ENCODE results near the gene BEND6. TPM values are rescaled to one million over a fixed set of nuclear protein-coding genes. Genes with fewer than 3 reads are reported as not detected.

BEND6 gene
- total RNA-seq, 1 experiment from 2014 or later, result 0.58 TPM

GRCh38 chr6:56946368-56946767 lies 8.5 kb upstream of the BEND6 start:
- H3K27ac ChIP-seq (ENCODE audit: low read length), result no peak overlapping the region
- H2AFZ ChIP-seq (ENCODE audit: low read length), result no peak overlapping the region
- ChIA-PET CTCF (no interaction called here), POLR2A (ENCODE audit: unreplicated experiment) (interaction anchor here (0.6 kb wide), 1 partner anchor 54 kb away, joined by 5 read pairs; no protein-coding TSS in a partner anchor)
- no peak overlapping the region for H3K4me3 ChIP-seq (ENCODE audit: low read length)
- intact Hi-C loops (cut with micrococcal nuclease), result no loop called here
- no peaks in the 10 kb centered on the region for H4K20me1 ChIP-seq (ENCODE audit: low read length)
- BruUV-seq (replicated peaks), result no TSS peak
- H3K9me2 ChIP-seq (replicated peaks; ENCODE audit: low read length), result no peaks in the 10 kb centered on the region
- H3K79me2 ChIP-seq (ENCODE audit: low read length), result no peaks in the 10 kb centered on the region
- peaks cover 5% of the 10 kb centered on the region; the same call in 1 of the 2 replicates for H3K9me3 ChIP-seq (ENCODE audit: low read length)
- H3K36me3 ChIP-seq (ENCODE audit: low read depth, low read length), result 0 out of 2 replicates have a peak, but pooled peaks cover 4% of the 10 kb centered on the region
- no peaks in the 10 kb centered on the region for H3K27me3 ChIP-seq (ENCODE audit: low read length)
- no peaks in the 10 kb centered on the region for H3F3A ChIP-seq (ENCODE audit: low read length, unreplicated experiment)
- peaks cover 6% of the 10 kb centered on the region for H3K4me1 ChIP-seq (ENCODE audit: insufficient read depth, low read length)
- ATAC-seq (no peak), DNase-seq (no peak)
- no peak overlapping the region for H3K4me2 ChIP-seq (ENCODE audit: low read length)
- H3K9ac ChIP-seq (ENCODE audit: low read length), result no peak overlapping the region
- no peak for TF ChIP-seq EZH2phosphoT487 (IDR thresholded peaks at IDR 0.05; ENCODE audit: borderline replicate concordance, low read length)
- TF ChIP-seq EZH2 (IDR thresholded peaks at IDR 0.05; ENCODE audit: low read length, unreplicated experiment), result no peak
- TF ChIP-seq CTCF (conservative IDR thresholded peaks at IDR 0.05; ENCODE audit: low read depth, low read length), result no peak

- ChIA-PET POLR2A (ENCODE audit: unreplicated experiment) (no interaction called here), CTCF (no interaction called here)
- no peaks in the 10 kb centered on the region for H3K9me3 ChIP-seq (ENCODE audit: low read length)
- DNase-seq (no peak), ATAC-seq (no peak)
- no peak for TF ChIP-seq EZH2phosphoT487 (IDR thresholded peaks at IDR 0.05; ENCODE audit: borderline replicate concordance, low read length)
- TF ChIP-seq CTCF (conservative IDR thresholded peaks at IDR 0.05; ENCODE audit: low read depth, low read length), result no peak
- no peak for TF ChIP-seq EZH2 (IDR thresholded peaks at IDR 0.05; ENCODE audit: low read length, unreplicated experiment)
- intact Hi-C loops (cut with micrococcal nuclease), result no loop called here
- no peaks in the 10 kb centered on the region for H3K27me3 ChIP-seq (ENCODE audit: low read length)
- H4K20me1 ChIP-seq (ENCODE audit: low read length), result no peaks in the 10 kb centered on the region
- no peak overlapping the region for H3K4me2 ChIP-seq (ENCODE audit: low read length)
- no peak overlapping the region for H3K9ac ChIP-seq (ENCODE audit: low read length)
- H3K4me1 ChIP-seq (ENCODE audit: insufficient read depth, low read length), result peaks cover 10% of the 10 kb centered on the region
- 0 out of 2 replicates have a peak, but pooled peaks cover 7% of the 10 kb centered on the region for H3K36me3 ChIP-seq (ENCODE audit: low read depth, low read length)
- H2AFZ ChIP-seq (ENCODE audit: low read length), result no peak overlapping the region
- H3K79me2 ChIP-seq (ENCODE audit: low read length), result peaks cover 14% of the 10 kb centered on the region
- H3F3A ChIP-seq (ENCODE audit: low read length, unreplicated experiment), result no peaks in the 10 kb centered on the region
- no peaks in the 10 kb centered on the region for H3K9me2 ChIP-seq (replicated peaks; ENCODE audit: low read length)
- H3K4me3 ChIP-seq (ENCODE audit: low read length), result no peak overlapping the region
- H3K27ac ChIP-seq (ENCODE audit: low read length), result no peak overlapping the region
- no TSS peak for BruUV-seq (replicated peaks)
Measured at GRCh38 chr6:56947924-56948323, 7.0 kb upstream of the BEND6 start.

- H3K36me3 ChIP-seq (ENCODE audit: low read depth, low read length), result 0 out of 2 replicates have a peak, but pooled peaks cover 7% of the 10 kb centered on the region
- no peaks in the 10 kb centered on the region for H4K20me1 ChIP-seq (ENCODE audit: low read length)
- intact Hi-C loops (cut with micrococcal nuclease), result no loop called here
- BruUV-seq (replicated peaks), result no TSS peak
- H3K9me2 ChIP-seq (replicated peaks; ENCODE audit: low read length), result no peaks in the 10 kb centered on the region
- CTCF ChIA-PET, result no interaction called here
- POLR2A ChIA-PET (ENCODE audit: unreplicated experiment), result no interaction called here
- H3K9me3 ChIP-seq (ENCODE audit: low read length), result no peaks in the 10 kb centered on the region
- no peak overlapping the region for H3K9ac ChIP-seq (ENCODE audit: low read length)
- H3F3A ChIP-seq (ENCODE audit: low read length, unreplicated experiment), result no peaks in the 10 kb centered on the region
- no peak overlapping the region for H2AFZ ChIP-seq (ENCODE audit: low read length)
- no peaks in the 10 kb centered on the region for H3K27me3 ChIP-seq (ENCODE audit: low read length)
- no peak for ATAC-seq
- TF ChIP-seq EZH2phosphoT487 (IDR thresholded peaks at IDR 0.05; ENCODE audit: borderline replicate concordance, low read length), result no peak
- no peak for TF ChIP-seq EZH2 (IDR thresholded peaks at IDR 0.05; ENCODE audit: low read length, unreplicated experiment)
- no peak for TF ChIP-seq CTCF (conservative IDR thresholded peaks at IDR 0.05; ENCODE audit: low read depth, low read length)
- no peak overlapping the region for H3K4me3 ChIP-seq (ENCODE audit: low read length)
- H3K4me2 ChIP-seq (ENCODE audit: low read length), result no peak overlapping the region
- H3K79me2 ChIP-seq (ENCODE audit: low read length), result peaks cover 28% of the 10 kb centered on the region
- peaks cover 22% of the 10 kb centered on the region for H3K4me1 ChIP-seq (ENCODE audit: insufficient read depth, low read length)
- no peak for DNase-seq
- H3K27ac ChIP-seq (ENCODE audit: low read length), result no peak overlapping the region
Measured at GRCh38 chr6:56949265-56949664, 5.6 kb upstream of the BEND6 start.
